GM12878 (cell line): ENCODE data around the gene C10orf71. TPM values are rescaled to one million over a fixed set of nuclear protein-coding genes. Genes with fewer than 3 reads are reported as not detected.

Experiments used
- ATAC-seq: fragments of 200-7000 bp; cut with Tn5 transposase; 3 replicates; pipeline ENCODE4 v1.9.1; 2020; ENCODE audit warnings: mild to moderate bottlenecking, moderate library complexity
- BruUV-seq: library from RNA; stranded (reverse); fragments of 400-500 nt; replicated peaks from 2 replicates; lab custom pipeline; 2021; lab: Mats Ljungman, UMichigan
- CTCF ChIA-PET: fragments of 300-600 bp; sonication (Branson Sonifier 250); formaldehyde crosslinking; extraction: SDS; loops from one replicate; lab custom pipeline; 2021; ENCODE audit warnings: inconsistent platforms; lab: Yijun Ruan, JAX
- POLR2A ChIA-PET: fragments of 350-600 bp; formaldehyde crosslinking; extraction: SDS; loops from one replicate; lab custom pipeline; 2021; ENCODE audit warnings: inconsistent platforms; lab: Charles Lee
- RAD21 ChIA-PET: fragments of 300-600 bp; sonication (Branson Sonifier 250); formaldehyde crosslinking; loops from one replicate; lab custom pipeline; 2023; ENCODE audit warnings: antibody characterized with exemption; ENCODE audit not compliant: unreplicated experiment; lab: Charles Lee
- SMC1A ChIA-PET: fragments of 300-600 bp; sonication (Branson Sonifier 250); formaldehyde crosslinking; loops from one replicate; lab custom pipeline; 2023; ENCODE audit not compliant: unreplicated experiment, uncharacterized antibody; lab: Charles Lee
- DNase-seq: peaks from one replicate; pipeline ENCODE4 v3.0.0-alpha.2; 2011; ENCODE audit warnings: low read depth, low spot score
- FAIRE-seq: peaks from 3 replicates; lab custom pipeline; 2011; peaks lifted over from hg19 to GRCh38; lab: Jason Lieb, UNC
- H2AFZ ChIP-seq: 2 replicates; pipeline ENCODE4 v1.6.0; 2011; ENCODE audit warnings: low read depth, low read length, control low read depth; ENCODE audit not compliant: control insufficient read depth
- H3K27ac ChIP-seq: 2 replicates; pipeline ENCODE4 v1.5.1; 2011; ENCODE audit warnings: control low read depth; ENCODE audit not compliant: control insufficient read depth, insufficient read depth
- H3K27me3 ChIP-seq, 2 experiments: replicated peaks in 1 of 2; 2 replicates each; pipeline versions ENCODE4 v1.6.0 to v1.6.1; 2011; ENCODE audit warnings: low read length in 1 of 2; ENCODE audit not compliant: control insufficient read depth in 2 of 2, insufficient read depth in 2 of 2
- H3K36me3 ChIP-seq, 2 experiments: 2 replicates each; pipeline ENCODE4 v1.5.1; 2011; ENCODE audit warnings: low read length in 1 of 2; ENCODE audit not compliant: control insufficient read depth in 2 of 2, insufficient read depth in 2 of 2
- H3K4me1 ChIP-seq: 2 replicates; pipeline ENCODE4 v1.6.1; 2011; ENCODE audit warnings: mild to moderate bottlenecking, low read length, moderate library complexity, mixed read lengths; ENCODE audit not compliant: control insufficient read depth, insufficient read depth
- H3K4me2 ChIP-seq: 2 replicates; pipeline ENCODE4 v1.6.0; 2011; ENCODE audit warnings: control low read depth; ENCODE audit not compliant: control insufficient read depth, insufficient read depth
- H3K4me3 ChIP-seq: fragments of 200-600 bp; sonication (generic); 2 replicates; pipeline ENCODE4 v1.5.1; 2016
- H3K79me2 ChIP-seq: 2 replicates; pipeline ENCODE4 v1.6.0; 2011; ENCODE audit warnings: low read length; ENCODE audit not compliant: control insufficient read depth, insufficient read depth
- H3K9ac ChIP-seq: 2 replicates; pipeline ENCODE4 v1.8.0; 2011; ENCODE audit warnings: low read length, control low read depth, mixed read lengths; ENCODE audit not compliant: control insufficient read depth, insufficient read depth
- H3K9me3 ChIP-seq: replicated peaks from 3 replicates; pipeline ENCODE4 v1.5.1; 2011; ENCODE audit warnings: mild to moderate bottlenecking, low read length; ENCODE audit not compliant: control insufficient read depth, insufficient read depth
- H4K20me1 ChIP-seq: 2 replicates; pipeline ENCODE4 v1.6.0; 2011; ENCODE audit not compliant: control insufficient read depth, insufficient read depth
- CHD1 ChIP-seq: IDR thresholded peaks from 2 replicates; pipeline ENCODE4 v1.6.1; 2012; ENCODE audit warnings: low read depth, low read length, improper control_type of control experiment
- KLF5 ChIP-seq: fragments of 450-650 bp; IDR thresholded peaks from 2 replicates; pipeline ENCODE4 v1.6.1; 2014; ENCODE audit warnings: mild to moderate bottlenecking; ENCODE audit not compliant: partially characterized antibody
- MEF2B ChIP-seq: fragments of 450-650 bp; IDR thresholded peaks from 2 replicates; pipeline ENCODE4 v1.6.1; 2018; ENCODE audit warnings: mild to moderate bottlenecking, moderate library complexity; ENCODE audit not compliant: partially characterized antibody, poor library complexity, severe bottlenecking
- SREBF2 ChIP-seq: IDR thresholded peaks from 2 replicates; pipeline ENCODE4 v1.6.1; 2012; ENCODE audit warnings: mild to moderate bottlenecking, low read length
- WGBS: methylation state at CpG from one replicate; pipeline ENCODE4 v1.1.6; 2016; ENCODE audit warnings: low lambda C conversion rate; ENCODE audit not compliant: insufficient replicate concordance, insufficient coverage; ENCODE audit errors: missing lambda C conversion rate; 5-methylcytosine and 5-hydroxymethylcytosine counted together
- in situ Hi-C: fragments of 300-500 bp; cut with MboI; formaldehyde crosslinking; loops from 9 replicates; pipeline ENCODE4 v1.14.3; 2018; ENCODE audit warnings: mixed read lengths
- intact Hi-C: fragments of 100-400 bp; cut with micrococcal nuclease; formaldehyde crosslinking; loops from one replicate; pipeline ENCODE4 v1.14.2; 2022; ENCODE audit not compliant: unreplicated experiment
- polyA plus RNA-seq, 11 experiments: library from polyadenylated mRNA; depleted of rRNA in 4 of 11; unstranded in 6 of 11; stranded (reverse) in 5 of 11; fragments of >200 nt; fragmentation: Nextera tagmentation in 4 of 11; fragmentation: Illumina TruSeq in 1 of 11; extraction: Ambion mirVana in 4 of 11; extraction: Trizol in 1 of 11; gene quantifications; 1 replicate in 1 of 11; 2 replicates in 10 of 11; pipeline versions ENCODE4 v1.2.1 to v1.2.3, GENCODE V29; 2011 to 2016; ENCODE audit warnings: inconsistent platforms in 2 of 11, missing spikeins in 2 of 11, low read depth in 1 of 11
- total RNA-seq, 4 experiments: library from RNA; depleted of rRNA in 3 of 4; stranded (reverse); fragments of >200 nt in 3 of 4; fragmentation: Illumina TruSeq in 1 of 4; extraction: Trizol in 1 of 4; gene quantifications; 2 replicates each; pipeline versions ENCODE4 v1.2.1 to v1.2.3, GENCODE V29; 2013 to 2021
- TF ChIP-seq, protein P1 (sequence below): fragments of 150-350 bp; IDR thresholded peaks from 2 replicates; pipeline ENCODE4 v1.6.1; 2014; ENCODE audit warnings: mild to moderate bottlenecking, low read depth, low read length
- TF ChIP-seq, protein P2 (sequence below): fragments of 450-650 bp; formaldehyde crosslinking; IDR thresholded peaks from 2 replicates; pipeline ENCODE4 v1.4.0; 2020; ENCODE audit warnings: mild to moderate bottlenecking, moderate library complexity

C10orf71 gene
- total and polyA plus RNA-seq, 10 of the 15 experiments (the other 5 are each of a cell fraction or from before 2014, with no cell fraction given): not detected

DNA sequence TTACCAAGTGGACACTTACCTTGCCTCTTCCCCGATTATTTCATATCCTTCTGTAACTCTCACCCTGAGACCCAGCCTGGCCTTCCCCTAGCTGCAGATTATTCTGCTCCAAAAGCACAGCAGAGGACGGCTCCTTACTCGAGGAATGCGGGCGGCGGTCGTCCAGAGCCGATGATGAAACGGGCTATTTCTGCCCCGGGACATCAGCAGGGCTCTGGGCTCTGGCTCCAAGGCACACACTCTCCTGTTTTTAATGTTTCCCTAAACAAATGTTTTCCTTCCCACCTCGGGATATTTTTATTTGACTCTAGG is 343 bp upstream of the C10orf71 start:
- no peak overlapping the region for H3K9ac ChIP-seq
- no peaks in the 10 kb centered on the region for H3K9me3 ChIP-seq
- ChIA-PET RAD21 (no interaction called here), SMC1A (no interaction called here), POLR2A (no interaction called here), CTCF (no interaction called here)
- TF ChIP-seq MEF2B: no peak
- no peak for TF ChIP-seq KLF5
- TF ChIP-seq CHD1: no peak
- TF ChIP-seq SREBF2: no peak
- TF ChIP-seq, protein P1, sequence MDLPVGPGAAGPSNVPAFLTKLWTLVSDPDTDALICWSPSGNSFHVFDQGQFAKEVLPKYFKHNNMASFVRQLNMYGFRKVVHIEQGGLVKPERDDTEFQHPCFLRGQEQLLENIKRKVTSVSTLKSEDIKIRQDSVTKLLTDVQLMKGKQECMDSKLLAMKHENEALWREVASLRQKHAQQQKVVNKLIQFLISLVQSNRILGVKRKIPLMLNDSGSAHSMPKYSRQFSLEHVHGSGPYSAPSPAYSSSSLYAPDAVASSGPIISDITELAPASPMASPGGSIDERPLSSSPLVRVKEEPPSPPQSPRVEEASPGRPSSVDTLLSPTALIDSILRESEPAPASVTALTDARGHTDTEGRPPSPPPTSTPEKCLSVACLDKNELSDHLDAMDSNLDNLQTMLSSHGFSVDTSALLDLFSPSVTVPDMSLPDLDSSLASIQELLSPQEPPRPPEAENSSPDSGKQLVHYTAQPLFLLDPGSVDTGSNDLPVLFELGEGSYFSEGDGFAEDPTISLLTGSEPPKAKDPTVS: no peak
- TF ChIP-seq, protein P2, sequence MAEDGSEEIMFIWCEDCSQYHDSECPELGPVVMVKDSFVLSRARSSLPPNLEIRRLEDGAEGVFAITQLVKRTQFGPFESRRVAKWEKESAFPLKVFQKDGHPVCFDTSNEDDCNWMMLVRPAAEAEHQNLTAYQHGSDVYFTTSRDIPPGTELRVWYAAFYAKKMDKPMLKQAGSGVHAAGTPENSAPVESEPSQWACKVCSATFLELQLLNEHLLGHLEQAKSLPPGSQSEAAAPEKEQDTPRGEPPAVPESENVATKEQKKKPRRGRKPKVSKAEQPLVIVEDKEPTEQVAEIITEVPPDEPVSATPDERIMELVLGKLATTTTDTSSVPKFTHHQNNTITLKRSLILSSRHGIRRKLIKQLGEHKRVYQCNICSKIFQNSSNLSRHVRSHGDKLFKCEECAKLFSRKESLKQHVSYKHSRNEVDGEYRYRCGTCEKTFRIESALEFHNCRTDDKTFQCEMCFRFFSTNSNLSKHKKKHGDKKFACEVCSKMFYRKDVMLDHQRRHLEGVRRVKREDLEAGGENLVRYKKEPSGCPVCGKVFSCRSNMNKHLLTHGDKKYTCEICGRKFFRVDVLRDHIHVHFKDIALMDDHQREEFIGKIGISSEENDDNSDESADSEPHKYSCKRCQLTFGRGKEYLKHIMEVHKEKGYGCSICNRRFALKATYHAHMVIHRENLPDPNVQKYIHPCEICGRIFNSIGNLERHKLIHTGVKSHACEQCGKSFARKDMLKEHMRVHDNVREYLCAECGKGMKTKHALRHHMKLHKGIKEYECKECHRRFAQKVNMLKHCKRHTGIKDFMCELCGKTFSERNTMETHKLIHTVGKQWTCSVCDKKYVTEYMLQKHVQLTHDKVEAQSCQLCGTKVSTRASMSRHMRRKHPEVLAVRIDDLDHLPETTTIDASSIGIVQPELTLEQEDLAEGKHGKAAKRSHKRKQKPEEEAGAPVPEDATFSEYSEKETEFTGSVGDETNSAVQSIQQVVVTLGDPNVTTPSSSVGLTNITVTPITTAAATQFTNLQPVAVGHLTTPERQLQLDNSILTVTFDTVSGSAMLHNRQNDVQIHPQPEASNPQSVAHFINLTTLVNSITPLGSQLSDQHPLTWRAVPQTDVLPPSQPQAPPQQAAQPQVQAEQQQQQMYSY: no peak
- no peaks in the 10 kb centered on the region for H4K20me1 ChIP-seq
- no peaks in the 10 kb centered on the region for H3K79me2 ChIP-seq
- H3K4me1 ChIP-seq: peaks cover 13% of the 10 kb centered on the region
- no peak overlapping the region for H2AFZ ChIP-seq
- H3K4me2 ChIP-seq: no peak overlapping the region
- no peak overlapping the region for H3K4me3 ChIP-seq
- peaks cover 0 to 1% of the 10 kb centered on the region in 2 experiments; a peak in 2 of 4 replicates for H3K27me3 ChIP-seq
- intact Hi-C loops (no loop called here), in situ Hi-C loops (no loop called here)
- ATAC-seq (no peak), FAIRE-seq (no peak), DNase-seq (no peak)
- 68% methylated on average over 11 of the region's 11 CpGs for WGBS
- no peak overlapping the region for H3K27ac ChIP-seq
- BruUV-seq: no TSS peak
- H3K36me3 ChIP-seq: no peaks in the 10 kb centered on the region
